NCI-H187 treated with DMSO at 0.1 percent for 48 hours (cell line): ENCODE data around the gene EIF3M.
"Not testable (repeated sequence)": the region's sequence is repeated elsewhere in the genome, so short reads cannot be mapped to it uniquely, and the experiment has no call there.

Experiments used
- DNase-seq: peaks from one replicate; lab custom pipeline; 2025; lab: John Stamatoyannopoulos, UW

EIF3M gene

DNA sequence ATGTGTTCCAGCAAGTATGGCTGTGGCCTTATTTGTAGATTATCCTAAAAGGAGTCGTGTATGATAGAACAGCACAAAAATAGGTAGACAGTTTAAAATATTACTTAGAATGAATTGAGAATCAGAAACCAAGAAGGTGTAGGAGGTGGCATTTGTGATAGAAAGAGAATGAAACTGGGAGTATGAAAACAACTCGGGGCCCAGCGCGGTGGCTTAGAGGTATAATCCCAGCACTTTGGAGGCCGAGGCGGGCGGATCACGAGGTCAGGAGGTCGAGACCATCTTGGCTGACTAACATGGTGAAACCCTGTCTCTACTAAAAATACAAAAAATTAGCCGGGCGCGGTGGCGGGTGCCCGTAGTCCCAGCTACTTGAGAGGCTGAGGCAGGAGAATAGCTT lies 12.5 kb downstream of the EIF3M start:
- not testable (repeated sequence) for DNase-seq

DNA sequence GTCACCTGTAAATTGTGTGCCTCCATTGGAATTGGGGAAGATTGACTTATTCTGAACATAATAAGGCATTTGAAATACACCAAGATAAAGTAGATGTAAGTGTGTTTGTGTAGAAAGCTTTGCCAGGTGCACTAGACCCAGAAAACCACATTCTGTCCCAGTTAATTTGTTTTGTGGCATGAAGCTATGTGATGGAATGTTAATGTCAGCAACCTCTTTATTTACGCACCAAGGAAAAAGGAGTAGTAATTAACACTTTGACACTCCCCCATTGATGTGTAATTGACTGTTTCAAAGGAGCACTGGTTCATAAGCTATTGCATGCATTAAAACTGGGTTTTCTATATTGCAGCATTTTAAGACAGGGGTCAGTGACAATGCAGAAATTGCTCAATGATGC lies 14.3 kb downstream of the EIF3M start:
- DNase-seq: no peak

DNA sequence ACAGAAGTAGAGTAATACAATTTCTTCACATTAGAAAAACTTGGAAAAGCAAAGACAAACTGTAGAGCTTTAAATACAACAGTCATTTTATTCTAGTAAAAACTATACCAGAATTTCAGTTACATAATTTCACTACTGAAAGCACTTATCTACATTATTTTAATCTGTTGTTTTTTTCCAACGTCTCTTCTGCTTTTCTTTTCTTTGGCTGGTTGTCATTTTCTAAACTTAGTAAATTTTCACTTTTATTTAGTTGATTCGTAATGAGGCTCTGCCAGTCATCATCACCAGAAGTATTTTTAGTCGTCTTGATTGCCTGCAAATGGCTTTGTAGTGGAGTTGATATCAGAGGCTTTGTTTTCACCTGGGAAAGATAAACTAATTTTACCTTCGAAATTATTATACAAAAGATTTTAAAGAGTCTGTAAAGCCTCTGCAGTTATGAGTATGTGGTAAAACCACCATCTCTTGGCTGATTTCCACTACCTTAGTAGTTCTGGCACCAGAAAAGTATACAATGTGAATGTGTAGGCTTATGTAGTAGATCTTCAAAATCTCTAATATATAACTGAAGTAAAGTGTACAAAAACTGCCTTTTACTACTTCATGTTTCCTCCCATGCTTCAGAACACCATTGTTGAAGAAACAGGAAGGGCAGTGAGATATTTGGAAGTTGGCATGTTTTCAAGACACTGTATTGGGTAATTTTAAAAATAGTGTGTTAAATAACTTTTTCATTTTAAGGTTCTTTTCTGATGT lies 19.2 kb downstream of the EIF3M start:
- no peak for DNase-seq

DNA sequence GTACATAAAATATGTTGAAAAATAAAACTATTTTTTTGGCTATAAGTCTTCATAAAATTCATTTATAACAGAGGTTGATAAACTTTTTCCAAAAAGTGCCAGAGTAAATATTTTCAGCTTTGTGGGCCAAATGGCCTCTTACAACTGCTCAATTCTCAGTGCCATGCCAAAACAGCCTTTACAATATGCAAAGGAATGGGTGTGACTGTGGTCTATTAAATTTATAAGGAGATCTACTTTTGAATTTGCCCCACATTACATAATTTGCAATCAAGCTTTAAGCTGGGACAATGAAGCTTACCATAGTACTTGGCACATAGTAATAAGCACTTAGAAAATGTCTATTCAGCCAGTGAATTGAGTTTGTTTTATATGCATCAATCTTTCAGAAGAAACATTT lies 22.6 kb downstream of the EIF3M start:
- no peak for DNase-seq

DNA sequence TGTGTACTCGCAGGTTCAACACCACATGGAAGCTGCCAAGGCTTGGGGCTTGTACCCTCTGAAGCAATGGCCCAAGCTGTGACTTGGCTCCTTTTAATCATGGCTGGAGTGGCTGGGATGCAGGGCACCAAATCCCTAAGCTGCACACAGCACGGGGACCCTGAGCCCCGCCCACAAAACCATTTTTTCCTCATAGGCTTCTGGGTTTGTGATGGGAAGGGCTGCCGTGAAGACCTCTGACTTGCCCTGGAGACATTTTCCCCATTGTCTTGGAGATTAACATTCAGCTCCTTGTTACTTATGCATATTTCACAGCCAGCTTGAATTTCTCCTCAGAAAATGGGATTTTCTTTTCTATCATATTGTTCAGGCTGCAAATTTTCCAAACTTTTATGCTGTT lies 25.2 kb downstream of the EIF3M start:
- not testable (repeated sequence) for DNase-seq

DNA sequence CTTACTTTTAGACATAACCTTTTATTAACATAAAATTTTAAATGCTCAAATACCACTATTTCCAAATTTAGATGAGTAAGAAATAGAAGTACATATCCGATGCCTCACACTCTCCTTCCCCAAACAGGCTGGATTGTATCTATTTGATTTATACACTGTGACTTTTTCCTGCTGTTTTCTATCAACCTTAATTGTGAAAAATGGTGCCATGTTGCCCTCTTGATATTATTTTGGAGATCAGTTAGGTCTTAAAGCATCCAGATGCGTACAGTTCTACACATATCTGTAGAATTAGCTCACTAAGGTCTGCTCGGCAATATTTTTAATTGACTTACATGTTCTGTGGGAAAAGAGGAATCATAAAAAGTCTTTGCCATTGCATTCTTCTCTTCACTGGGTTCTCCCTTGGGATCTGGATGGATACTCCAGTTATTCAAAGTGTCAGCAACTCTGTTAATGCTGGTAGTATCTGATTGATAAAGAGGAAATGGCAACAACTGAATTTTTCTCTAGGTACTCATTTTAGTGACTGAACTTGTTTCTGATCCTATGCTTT lies 27.2 kb downstream of the EIF3M start:
- DNase-seq: no peak

DNA sequence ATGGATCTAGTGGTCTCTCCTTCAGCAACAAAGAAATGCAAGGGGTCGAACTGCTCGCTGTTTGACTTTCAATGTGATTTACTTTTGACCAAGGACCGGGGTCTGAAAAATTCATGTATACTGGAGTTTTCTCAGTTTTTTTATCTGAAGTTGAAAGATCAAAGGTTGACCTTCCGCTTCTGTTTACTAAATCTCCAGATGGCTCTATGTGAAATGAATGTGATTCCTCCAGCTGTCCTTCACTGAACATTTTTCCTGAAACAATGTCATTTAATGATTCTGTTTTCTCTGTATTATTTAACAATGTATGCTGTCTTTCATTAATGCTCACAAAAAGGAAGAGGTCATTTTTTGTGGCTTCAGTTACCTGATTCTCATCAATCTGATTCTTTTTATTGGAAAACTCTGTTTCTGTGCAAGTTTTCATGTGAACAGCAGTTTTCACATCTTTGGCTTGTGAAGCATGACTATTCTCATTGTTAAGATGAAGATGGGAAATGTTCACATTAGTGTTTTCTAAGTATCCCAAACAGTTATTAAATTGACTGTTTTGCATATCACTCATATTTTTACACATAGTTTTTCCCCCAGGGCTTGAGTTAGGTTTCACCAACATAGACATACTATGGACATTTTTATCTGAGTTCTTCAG lies 30.0 kb downstream of the EIF3M start:
- DNase-seq: no peak

DNA sequence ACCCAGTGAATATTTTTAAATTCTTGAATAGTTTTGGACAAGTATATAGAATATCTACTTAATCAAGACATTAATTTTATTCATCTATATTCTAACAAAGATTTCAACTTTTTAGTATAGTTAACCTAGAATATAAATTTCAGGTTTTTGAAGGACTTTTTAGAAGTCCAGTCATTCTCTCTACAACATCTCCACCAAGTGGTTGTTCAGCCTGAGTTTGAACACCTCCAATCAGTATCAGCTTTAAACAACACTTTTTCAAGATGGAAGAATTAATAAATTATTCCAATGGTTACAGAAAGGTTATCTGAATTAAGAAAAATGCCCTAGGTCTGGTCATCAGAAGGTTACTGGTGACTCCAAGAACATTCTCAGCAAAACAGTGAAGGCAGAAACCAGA lies 31.8 kb downstream of the EIF3M start:
- DNase-seq: no peak

DNA sequence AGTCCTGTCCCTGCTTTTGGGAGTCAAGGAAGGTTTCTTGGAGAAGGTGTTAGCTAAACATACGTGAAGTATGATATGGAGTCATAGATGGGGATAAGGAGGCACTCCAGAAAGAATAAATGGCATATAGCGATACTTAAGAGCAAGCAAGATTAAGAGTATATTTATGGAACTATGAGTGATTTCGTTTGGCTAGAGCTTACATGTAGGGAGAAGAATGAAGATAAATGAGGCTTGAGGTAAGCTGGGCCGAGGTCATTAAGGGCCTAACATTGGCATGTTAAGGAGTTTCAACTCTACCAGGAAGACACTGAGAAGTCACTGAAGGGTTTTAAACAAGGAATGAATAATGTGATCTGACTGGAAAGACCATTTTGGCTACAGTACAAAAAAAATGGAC lies 33.3 kb downstream of the EIF3M start:
- DNase-seq: no peak

DNA sequence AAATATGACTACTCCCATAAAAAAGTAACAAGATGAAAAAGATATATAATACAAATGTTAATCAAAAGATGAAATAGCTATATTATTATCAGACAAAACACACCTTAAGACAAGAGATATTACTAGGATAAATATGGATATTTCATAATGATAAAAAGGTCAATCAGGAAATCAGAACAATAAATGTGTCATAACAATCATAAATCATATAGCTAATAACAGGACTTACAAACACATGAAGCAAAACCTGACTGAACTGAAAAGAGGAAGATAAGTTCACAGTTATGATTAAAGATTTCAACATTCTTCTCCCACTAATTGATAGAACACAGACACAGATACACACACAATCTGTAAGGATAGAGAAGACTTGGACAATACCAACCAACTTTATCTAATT lies 47.2 kb downstream of the EIF3M start:
- DNase-seq: no peak

DNA sequence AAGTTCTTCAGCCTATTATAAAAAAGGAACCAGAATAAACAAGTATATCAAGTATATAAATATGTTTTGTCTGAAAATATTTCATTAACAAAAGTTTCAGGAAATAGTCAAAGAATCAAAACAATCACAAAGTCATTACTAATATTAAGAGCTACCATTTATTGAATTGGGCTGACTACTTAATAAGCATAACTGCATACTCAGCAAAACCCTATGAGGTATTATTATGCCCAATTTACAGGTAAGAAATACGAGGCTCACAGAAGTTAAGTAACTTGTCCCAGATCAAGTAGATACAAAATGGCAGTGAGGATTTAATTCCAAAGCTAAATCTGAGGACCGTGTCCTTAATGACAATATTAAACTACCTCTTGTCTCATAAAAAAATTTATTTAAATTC lies 52.2 kb downstream of the EIF3M start:
- no peak for DNase-seq

DNA sequence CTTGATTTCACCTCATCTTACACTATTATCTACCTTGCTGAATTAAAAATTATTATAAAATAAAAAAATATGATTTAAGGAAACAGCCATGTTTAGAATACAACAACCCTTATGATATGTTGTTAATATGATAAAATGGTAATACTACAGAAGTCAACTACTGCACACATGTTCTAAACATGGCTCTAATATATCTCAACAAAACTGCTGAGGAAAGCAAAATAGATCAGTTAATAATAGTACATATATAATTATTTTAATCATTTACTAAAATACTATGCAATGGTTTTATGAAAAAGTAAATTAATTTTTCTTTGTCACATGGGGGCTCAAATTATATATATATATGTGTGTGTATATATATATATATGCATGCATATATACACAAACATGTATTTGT lies 57.7 kb downstream of the EIF3M start:
- no peak for DNase-seq

DNA sequence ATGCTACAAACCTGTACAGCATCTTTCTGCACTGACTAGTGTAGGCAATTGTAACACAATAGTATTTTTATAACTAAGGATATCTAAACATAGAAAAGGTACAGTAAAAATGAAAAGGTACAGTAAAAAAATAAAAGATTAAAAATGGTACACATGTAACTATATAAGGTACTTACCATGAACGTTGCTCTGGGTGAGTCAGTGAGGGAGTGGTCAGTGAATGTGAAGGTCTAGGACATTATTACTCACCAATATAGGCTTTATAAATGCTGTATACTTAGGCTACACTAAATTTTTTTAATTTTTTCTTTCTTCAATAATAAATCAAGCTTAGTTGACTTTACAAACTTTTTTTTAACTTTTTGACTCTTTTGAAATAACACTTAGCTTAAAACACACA lies 59.9 kb downstream of the EIF3M start:
- no peak for DNase-seq
